Measurements from ENCODE around the gene LRRC59.

DNA sequence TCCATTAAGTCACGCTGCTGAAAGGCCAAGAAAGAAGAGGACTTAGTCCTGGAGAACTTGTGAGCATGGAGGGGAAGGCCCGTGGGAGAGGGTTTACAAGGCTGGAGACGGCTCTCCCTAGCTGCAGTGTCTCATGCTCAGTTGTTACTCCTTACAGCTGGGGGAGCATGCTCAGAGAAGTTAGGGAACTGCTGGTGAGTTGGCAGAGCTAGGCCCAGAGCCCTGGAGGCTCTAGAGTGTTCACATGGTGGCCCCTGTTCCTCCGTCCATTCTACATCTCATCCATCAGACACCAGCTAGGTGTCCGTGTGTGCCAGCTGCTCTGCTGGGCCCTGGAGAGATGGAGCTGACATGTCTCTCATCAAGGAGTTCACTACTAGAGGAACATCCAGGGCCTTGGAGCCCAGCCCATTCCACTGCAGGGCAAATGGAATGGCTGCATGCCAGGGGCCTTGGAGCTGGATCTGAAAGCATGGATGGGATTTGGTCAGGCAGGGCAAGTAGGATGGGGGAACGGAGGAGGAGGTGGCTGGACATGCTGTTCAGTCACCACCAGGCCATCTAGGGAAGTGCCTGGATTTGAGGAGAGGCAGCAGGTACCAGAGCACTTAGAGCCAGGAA is 45.1 kb downstream of the LRRC59 start:
- TF ChIP-seq EZH2 (IDR thresholded peaks at IDR 0.05) (no peak), POLR2AphosphoS5 (IDR thresholded peaks at IDR 0.05; ENCODE audit: borderline replicate concordance, low read depth, low read length) (no peak)
